GM19238 (cell line): ENCODE measurements around the gene PCCA.
"Not testable (repeated sequence)": the region's sequence is repeated elsewhere in the genome, so short reads cannot be mapped to it uniquely, and the experiment has no call there.

Experiments
- DNase-seq: peaks from one replicate; pipeline ENCODE4 v3.0.0; 2011; ENCODE audit warnings: low spot score; ENCODE audit not compliant: insufficient read length

Gene PCCA

GRCh38 chr13:100096526-100096925, 7.6 kb downstream of the PCCA start:
- no peak for DNase-seq

GRCh38 chr13:100097821-100098220, 8.9 kb downstream of the PCCA start:
- DNase-seq: no peak

GRCh38 chr13:100098445-100099116, 9.7 kb downstream of the PCCA start:
- DNase-seq: no peak

DNA sequence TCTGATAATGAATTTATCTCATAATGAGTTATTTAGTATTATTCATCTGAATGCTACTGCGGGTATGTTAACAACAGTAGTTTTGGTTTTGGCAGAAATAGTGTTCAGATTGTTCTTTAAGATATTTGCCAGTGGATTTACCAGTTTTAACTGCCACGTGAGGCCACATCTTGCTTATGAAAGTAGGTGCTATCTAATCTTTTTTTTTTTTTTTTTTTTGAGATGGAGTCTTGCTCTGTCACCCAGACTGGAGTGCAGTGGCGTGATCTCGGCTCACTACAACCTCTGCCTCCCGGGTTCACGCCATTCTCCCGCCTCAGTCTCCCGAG, 10.2 kb downstream of the PCCA start:
- not testable (repeated sequence) for DNase-seq

DNA sequence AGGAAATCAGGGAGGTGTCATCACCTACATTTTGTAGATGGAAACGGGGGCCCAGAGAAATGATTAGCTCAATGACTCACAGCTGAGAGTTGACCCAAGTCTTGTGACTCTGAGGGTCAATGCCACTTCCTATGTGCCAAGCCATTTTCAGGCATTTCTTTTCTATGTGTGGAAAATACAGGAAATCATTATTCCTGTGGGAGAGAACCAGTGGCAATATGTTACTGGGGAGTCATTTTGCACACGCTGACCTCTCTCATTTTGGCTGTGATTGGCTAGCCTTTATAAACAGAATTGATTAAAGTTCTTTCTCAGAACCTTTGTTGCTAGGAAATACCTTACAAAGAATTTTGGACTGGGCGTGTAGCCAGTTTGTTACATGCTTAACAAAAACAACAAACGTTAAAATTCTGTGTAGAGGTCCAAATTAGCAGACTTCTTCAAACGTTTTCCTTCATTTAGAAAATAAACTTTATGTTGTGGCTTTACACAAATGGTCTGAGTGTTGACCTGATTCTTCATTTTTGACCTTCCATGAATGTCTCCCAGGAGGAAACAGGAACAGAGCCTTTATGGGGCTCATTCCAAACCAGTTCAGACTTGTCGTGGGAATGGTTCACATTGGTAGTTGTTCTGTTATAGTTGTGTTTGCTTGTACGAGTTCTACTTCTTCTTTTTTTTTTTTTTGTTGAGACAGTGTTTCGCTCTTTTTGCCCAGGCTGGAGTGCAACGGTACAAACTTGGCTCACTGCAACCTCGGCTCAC, 11.4 kb downstream of the PCCA start:
- no peak for DNase-seq

- DNase-seq: no peak
Measured at GRCh38 chr13:100102042-100102441, 13.1 kb downstream of the PCCA start.

- DNase-seq: no peak
Measured at GRCh38 chr13:100106005-100106404, 17.1 kb downstream of the PCCA start.

DNA sequence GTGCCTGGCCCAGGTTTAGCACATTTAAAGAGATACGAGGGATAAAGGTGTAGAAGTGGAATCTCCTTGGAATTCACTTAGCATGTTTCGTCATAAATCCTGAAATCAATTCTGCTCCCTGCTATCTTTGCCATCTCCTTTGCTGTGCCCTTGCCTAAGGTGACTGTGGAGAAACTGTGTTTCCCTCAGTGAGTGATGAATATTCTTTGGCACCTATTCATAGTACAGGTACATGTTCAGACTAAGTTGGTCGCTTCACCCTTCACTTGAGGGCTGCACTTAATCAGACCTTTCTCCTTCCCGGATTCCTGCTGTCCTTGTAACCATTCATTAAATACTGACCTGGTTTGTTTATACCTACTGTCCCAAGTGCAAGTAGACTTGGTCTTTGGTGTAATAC, 17.8 kb downstream of the PCCA start:
- no peak for DNase-seq

DNA sequence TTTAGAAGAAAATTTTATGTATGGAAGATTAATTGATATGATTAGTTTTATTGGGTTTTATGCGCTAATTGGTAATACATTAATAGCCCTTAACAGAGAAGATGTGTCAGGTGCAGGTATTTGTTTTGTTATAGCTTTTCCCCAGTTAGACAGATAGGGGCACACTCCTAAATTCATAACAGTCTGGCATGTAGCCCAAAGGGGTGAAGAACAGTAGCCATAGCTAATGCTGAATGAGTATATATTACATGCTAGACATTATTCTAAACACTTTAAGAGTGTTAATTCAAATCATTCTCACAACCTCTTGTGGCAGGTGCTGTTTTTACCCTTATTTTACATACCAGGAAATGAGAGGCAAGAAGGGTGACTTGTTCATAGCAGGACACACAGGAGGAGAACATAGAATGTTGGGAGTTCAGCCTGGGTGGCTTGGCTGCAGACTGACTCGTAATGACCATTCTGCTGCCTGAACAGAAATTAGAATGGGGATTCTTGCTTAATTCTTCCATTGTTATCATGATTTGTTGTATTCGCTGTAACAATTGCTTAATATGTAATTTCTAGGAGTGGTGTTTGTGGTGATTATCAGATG, 20.1 kb downstream of the PCCA start:
- DNase-seq: no peak

DNA sequence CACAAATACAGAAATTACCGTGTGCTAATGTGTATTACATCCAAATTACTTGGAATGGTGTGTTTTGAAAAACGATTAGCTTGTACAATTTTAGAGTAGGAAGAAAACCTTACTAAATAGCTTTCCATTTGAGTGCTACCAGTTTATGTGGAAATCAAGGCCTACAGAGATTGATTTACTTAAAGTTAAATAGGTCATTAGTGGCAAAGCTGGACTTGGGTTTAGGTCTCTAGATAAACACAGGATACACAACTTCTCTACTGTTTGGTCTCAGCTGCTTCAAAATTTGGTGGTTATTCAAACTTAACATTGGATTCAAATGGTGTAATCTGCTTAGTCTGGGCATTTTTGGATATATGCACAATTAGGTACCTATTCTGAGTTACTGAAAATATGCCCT, 21.4 kb downstream of the PCCA start:
- no peak for DNase-seq

- DNase-seq: no peak
Measured at GRCh38 chr13:100112186-100112838, 23.4 kb downstream of the PCCA start.

GRCh38 chr13:100115693-100116254, 26.9 kb downstream of the PCCA start:
- DNase-seq: no peak

DNA sequence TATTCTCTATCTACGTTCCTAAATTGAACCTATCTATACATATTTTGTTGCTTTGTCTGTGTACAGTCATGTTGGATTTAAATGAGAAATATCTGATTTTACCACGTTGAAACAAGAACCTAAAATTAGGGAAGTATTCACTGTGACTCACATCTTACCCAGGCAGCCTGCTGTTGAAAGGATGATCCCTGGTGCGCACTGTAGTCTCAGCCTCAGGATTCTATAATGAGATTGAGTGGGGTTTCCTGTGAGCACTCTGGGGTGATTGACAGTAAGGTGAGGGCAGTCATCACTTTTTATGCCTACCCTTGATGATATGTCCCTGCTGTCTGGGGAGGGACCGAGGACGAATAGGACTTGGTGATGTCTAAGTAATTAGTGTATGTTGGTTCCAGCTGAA, 35.4 kb downstream of the PCCA start:
- DNase-seq: no peak

GRCh38 chr13:100125946-100126345, 37.1 kb downstream of the PCCA start:
- DNase-seq: no peak

- no peak for DNase-seq
Measured at GRCh38 chr13:100128373-100128772, 39.5 kb downstream of the PCCA start.

- DNase-seq: no peak
Measured at GRCh38 chr13:100128838-100129237, 39.9 kb downstream of the PCCA start.

GRCh38 chr13:100129605-100130004, 40.7 kb downstream of the PCCA start:
- DNase-seq: no peak

DNA sequence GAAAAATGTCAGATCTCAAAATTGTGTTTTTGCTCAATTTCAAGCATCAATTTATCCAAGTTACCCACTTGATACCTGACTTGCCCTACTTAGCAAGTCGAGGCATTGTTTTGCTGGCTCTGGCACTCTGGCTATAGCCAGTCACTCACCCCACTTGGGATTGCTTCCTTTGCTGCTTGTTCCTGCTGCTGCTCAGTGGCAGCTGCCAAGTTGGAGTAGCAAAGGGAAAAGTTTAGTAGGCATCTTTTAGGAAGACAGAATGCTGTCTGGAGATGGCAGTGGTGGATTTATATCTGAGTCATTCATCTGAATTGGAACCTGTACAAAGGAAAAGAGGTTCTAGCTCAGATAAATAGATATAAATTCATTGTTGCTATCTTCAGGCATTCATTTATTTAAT, 41.2 kb downstream of the PCCA start:
- no peak for DNase-seq

GRCh38 chr13:100130930-100131511, 42.1 kb downstream of the PCCA start:
- no peak for DNase-seq

GRCh38 chr13:100131863-100132574, 43.1 kb downstream of the PCCA start:
- DNase-seq: no peak
